ENCODE data around the gene KNSTRN.

KNSTRN gene, protein sequence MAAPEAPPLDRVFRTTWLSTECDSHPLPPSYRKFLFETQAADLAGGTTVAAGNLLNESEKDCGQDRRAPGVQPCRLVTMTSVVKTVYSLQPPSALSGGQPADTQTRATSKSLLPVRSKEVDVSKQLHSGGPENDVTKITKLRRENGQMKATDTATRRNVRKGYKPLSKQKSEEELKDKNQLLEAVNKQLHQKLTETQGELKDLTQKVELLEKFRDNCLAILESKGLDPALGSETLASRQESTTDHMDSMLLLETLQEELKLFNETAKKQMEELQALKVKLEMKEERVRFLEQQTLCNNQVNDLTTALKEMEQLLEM

DNA sequence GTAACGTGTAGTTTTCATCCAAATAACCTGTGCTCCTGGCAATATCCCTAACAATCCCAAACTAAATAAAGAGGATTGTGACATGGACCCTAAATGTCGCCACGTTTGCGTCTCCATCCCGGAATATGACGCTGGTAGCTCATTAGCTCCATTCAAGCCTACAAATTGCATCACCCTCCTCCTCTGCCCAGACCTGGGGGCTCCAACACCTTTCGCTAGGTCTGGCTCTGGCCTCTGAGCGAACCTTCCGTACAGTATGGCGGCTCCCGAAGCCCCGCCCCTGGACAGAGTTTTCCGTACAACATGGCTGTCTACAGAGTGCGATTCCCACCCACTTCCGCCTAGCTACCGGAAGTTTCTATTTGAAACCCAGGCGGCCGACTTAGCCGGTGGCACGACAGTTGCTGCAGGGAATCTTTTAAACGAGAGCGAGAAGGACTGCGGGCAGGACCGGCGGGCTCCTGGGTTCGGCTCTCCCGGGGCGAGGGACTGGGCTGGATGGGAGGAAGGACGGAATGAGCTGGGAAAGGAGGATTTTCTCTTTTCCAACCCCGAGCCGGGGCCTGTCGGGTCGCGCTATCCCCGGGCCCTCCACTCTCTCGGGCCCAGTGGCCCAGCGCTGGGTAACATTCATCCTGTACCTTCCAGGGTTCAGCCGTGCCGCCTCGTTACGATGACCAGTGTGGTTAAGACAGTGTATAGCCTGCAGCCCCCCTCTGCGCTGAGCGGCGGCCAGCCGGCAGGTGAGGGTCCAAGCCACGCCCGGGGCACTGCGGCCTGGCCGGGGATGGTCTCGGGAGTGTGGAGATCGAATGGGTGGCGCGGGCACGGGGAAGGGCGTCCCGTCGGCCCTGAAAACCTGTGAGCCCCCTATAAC, at the start of gene KNSTRN:
TSS of gene KNSTRN (plus strand) at position 142 of the 877 bp plus-strand sequence. CDS start at position 257, 115 bp downstream.
- CTCF ChIA-PET, result interaction anchor here (1.1 to 1.9 kb wide), 2 partner anchors 15 to 63 kb away, joined by 4 to 5 read pairs; no protein-coding TSS in a partner anchor
- TF ChIP-seq, protein P1, sequence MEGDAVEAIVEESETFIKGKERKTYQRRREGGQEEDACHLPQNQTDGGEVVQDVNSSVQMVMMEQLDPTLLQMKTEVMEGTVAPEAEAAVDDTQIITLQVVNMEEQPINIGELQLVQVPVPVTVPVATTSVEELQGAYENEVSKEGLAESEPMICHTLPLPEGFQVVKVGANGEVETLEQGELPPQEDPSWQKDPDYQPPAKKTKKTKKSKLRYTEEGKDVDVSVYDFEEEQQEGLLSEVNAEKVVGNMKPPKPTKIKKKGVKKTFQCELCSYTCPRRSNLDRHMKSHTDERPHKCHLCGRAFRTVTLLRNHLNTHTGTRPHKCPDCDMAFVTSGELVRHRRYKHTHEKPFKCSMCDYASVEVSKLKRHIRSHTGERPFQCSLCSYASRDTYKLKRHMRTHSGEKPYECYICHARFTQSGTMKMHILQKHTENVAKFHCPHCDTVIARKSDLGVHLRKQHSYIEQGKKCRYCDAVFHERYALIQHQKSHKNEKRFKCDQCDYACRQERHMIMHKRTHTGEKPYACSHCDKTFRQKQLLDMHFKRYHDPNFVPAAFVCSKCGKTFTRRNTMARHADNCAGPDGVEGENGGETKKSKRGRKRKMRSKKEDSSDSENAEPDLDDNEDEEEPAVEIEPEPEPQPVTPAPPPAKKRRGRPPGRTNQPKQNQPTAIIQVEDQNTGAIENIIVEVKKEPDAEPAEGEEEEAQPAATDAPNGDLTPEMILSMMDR (conservative IDR thresholded peaks at IDR 0.05; ENCODE audit: low read depth), result no peak
- peak; percentile 96 for DNase-seq (ENCODE audit: low spot score)
- POLR2A ChIA-PET (ENCODE audit: low non-redundant PET), result interaction anchor here (1.1 kb wide), 1 partner anchor 23 kb away, joined by 4 read pairs; the partner anchor contains the start of gene IVD
- peak within 1 kb of the TSS; percentile 79 for H3K27ac ChIP-seq

DNA sequence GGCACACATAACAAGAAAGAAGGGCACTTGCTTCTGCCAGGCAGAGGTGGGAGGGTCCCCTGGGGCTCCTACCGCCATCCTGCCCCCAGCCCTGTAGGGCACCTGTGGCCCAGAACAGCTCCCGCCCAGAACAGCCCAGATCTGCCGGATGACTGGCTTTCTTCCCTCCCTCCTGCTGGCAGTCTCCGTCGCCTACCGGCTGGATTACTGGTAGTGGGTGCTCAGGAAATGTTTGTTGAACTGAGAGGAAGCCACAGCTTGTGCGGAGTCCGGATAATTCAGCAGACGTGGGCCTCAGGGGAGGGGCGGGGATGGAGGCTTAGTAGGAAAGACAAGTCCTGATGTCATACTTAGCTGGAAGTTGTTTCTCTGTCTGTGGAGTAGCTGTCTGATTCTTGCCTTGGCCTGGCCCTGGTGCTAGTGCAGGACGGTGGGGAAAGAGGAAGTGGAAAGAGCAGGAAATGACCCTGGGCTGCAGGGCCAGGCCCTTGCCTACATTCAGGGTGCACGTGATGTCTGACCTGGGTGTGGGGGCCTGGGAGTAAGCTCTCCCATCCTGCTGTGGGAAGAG, 48.5 kb upstream of the KNSTRN start:
- TF ChIP-seq, protein P1 (conservative IDR thresholded peaks at IDR 0.05; ENCODE audit: low read depth), result no peak
- POLR2A ChIA-PET (ENCODE audit: low non-redundant PET), result no interaction called here
- CTCF ChIA-PET, result interaction anchor here (0.6 to 0.9 kb wide), 2 partner anchors 10 to 118 kb away, joined by 3 to 4 read pairs; no protein-coding TSS in a partner anchor
- H3K27ac ChIP-seq, result peak overlapping the region; percentile 99
- DNase-seq (ENCODE audit: low spot score), result no peak

- ChIA-PET CTCF (interaction anchor here (0.9 kb wide), 1 partner anchor 10 kb away, joined by 3 read pairs; no protein-coding TSS in a partner anchor), POLR2A (ENCODE audit: low non-redundant PET) (no interaction called here)
- DNase-seq (ENCODE audit: low spot score), result no peak
- H3K27ac ChIP-seq, result peak overlapping the region; percentile 99
- TF ChIP-seq, protein P1 (conservative IDR thresholded peaks at IDR 0.05; ENCODE audit: low read depth), result no peak
Observed at GRCh38 chr15:40334541-40334940, 48.0 kb upstream of the KNSTRN start.

DNA sequence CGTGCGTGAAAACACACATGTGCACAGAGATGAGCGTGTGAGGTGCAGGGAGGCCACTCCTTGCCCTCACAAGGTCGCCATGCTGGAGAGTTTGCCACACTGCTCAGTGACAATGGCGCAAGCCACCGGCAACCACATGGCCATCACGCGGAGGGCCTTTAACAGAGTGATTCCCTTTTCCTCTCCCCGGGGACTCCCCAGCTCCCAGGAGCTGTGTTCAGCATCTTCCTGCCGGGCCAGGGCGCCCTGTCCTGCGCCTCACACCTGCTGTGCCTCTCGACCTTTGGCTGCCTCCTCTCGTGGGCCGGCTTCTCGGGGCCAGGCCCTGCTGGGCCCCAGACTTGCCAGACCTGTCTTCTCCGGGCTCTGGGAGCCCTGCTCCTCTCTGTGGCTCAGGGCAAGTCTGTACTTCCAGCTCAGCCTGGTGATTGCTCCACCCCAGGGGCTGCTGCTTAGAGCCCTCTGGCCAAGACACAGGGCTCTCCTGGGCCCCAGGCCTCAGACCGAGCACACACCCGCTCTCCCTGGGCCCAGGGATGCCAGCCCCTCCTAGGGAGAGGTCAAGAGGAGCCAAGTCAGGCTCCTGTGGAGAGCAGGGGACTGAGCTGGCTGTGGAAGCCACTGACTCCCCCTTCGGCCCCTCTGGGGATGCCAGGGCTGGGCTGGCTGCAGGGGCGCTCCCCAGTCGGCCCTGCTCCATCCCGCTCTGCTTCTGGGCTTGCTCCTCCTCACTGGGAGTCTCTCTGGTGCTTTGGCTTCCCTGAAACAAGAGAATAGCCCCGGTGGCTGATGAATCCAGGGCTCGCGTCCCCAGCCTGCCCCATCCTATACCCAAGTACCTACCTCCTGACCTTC, 47.4 kb upstream of the KNSTRN start:
- ChIA-PET POLR2A (ENCODE audit: low non-redundant PET) (no interaction called here), CTCF (interaction anchor here (0.6 to 0.9 kb wide), 2 partner anchors 9 to 52 kb away, joined by 3 read pairs; no protein-coding TSS in a partner anchor)
- no peak for DNase-seq (ENCODE audit: low spot score)
- peak overlapping the region; percentile 99 for H3K27ac ChIP-seq
- TF ChIP-seq, protein P1 (conservative IDR thresholded peaks at IDR 0.05; ENCODE audit: low read depth), result no peak

DNA sequence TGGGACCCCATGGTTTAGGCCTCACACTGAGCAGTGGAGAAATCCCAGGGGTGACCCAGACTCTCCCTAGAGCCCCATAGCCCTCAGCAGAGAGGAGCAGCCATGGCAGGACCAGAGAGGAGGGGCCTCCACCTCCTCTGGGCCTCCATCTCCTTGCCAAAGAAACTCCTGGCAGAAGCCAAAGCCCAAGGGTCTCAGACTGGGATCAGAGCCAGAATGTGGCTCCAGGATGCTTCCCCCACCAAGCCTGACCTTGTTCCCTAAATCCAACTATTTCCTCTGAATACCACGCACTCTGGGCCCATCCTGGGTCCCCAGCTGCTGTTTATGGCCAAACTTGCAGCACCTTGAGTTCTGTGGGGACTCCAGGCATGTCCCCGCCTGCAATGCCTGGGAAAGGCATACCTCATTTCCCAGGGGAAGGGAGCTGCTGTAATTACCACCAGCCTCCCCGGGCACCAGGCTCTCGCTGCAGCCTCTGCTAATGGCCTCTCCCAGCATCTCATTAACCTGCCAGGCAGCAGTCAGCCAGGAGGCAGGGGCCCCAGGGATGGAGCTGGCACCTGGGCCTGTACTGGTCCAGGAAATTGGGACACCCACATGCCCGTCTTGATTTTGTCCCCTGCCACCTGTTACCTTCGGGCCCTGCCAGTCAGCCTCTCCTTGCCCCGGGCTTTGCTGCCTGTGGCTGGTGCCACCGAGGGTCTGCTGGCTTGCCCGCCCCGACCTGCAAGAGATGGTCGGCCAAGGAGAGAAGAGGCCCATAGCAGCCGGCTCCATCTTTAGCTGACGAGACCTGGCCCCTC, 46.4 kb upstream of the KNSTRN start:
- ChIA-PET CTCF (interaction anchor here (0.6 to 4.1 kb wide), 9 partner anchors 9 to 233 kb away, joined by 3 to 34 read pairs (median 3); no protein-coding TSS in a partner anchor), POLR2A (ENCODE audit: low non-redundant PET) (interaction anchor here (0.6 kb wide), 1 partner anchor 11 kb away, joined by 3 read pairs; no protein-coding TSS in a partner anchor)
- TF ChIP-seq, protein P1 (conservative IDR thresholded peaks at IDR 0.05; ENCODE audit: low read depth), result no peak
- DNase-seq (ENCODE audit: low spot score), result no peak
- H3K27ac ChIP-seq, result peak overlapping the region; percentile 99

All from RWPE1 (cell line).